ENCODE results near the gene DNLZ.

The DNLZ gene

DNA sequence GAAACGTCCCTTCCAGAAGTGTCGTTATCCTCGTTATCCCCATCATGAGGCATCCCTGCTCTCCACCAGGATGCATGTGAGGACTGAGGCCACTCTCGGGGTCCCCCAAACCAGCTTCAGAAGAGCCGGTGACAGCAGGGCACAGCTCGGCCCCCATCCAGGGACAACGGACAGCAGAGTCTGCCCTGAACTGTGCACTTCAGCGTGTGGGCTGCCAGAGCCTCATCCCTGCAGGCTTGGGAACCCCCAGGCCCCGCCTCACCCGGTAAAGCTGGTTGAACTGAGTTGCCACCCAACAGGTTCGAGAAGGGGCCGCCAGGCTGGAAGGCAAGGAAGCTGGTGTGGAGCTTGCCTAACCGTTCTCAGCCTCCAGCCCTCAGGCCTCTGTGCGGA is 10.6 kb upstream of the DNLZ start:
- DNase-seq, result no peak

DNA sequence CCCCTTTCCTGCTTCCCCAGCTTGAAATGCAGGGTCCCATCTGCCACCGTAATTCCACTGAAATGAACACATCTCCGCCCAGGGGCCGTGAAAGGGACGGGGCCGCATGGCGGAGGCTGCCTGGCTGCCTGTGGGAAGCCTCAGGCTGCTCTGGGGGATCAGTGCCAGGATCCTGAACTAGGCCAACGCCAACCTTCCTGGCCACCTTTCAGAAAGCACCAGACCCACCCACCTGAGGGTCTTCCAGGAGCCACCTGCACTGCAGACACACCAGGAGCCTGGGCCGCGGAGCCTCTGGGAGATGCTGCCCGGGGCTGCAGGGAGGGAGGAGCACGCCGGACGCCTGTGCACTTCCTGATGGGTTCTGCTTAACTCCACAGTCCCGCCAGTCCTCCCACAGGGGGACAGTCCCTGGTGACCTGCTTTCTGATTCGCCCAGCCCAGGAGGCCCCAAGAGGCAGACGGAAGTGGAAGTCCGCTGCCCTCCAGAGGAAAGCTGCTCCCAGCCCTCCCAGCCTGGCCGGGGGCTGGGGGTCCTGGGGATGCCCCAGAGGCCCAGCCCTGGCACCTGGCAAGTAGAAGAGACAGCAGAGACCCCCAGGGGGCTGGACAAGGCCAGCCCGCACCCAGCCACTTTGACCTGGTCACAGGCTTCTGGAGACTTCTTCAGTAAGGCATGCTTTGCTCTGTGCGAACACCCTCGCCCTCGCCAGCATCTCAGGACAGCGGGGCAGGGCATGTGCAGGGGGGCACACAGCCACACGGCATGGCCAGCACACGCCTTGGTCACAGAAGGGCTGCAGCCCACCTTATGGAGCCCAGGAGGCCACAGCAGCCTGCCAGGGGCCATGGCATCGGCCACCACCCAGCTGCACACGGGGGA is 10.0 kb upstream of the DNLZ start, which contains the start of gene CARD9:
TSS of gene CARD9 (minus strand) at position 370 of the 883 bp plus-strand sequence. CDS start 1,591 bp downstream, outside the sequence.
- no peak for DNase-seq

DNA sequence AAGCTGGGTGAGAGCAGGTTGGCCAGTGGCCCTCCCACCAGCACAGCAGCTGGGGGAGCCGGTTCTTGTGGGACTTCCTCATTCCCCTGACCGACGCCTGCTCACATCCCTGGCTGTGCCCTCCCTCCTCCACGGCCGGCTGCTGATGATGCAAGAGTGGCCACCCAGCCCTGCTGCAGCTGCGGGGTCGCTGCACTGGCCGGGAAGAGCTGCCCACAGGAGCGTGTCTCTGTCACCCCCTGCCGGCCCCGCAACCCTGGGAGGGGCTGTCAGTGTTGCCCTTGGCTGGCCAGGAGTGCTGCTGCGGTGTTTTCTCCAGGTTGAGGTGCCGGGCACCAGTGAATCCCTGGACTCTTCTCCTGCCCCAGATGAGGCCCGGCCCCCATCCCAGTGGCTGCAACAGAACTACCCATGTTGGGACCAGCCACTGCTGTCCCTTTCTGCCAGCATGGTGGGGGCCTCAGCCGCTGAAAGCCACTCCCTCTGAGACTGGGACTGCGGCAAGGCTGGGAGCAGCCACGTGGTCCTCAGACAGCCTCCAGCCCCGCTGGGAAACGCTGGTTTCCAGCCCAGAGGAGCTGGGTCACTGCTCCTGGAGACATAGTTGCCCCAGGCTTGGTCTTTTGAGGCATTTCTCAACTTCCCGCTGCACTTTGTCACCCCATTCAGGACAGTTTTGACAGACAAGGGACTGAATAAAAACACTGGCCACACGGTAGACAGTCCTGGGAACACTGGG is 9.2 kb upstream of the DNLZ start:
- DNase-seq, result no peak

DNA sequence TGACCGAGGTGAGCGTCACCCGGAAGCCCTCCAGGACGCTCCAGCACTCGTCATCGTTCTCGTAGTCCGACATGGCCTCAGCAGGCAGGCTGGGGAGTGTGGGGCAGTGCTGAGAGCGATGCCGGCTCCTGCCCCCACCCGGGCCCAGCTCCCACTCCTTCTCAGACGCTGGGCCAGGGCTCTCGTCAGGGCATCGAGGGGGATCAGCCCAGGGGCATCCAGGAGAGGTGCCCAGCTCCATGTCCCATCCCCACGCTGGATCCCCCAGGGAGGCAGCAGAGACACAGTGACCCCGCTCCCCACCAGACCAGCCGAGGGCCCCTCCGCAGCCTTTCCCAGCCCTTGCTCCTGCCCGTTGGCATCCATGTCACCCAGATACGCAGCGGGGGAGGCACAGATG is 8.5 kb upstream of the DNLZ start:
- DNase-seq, result no peak

DNA sequence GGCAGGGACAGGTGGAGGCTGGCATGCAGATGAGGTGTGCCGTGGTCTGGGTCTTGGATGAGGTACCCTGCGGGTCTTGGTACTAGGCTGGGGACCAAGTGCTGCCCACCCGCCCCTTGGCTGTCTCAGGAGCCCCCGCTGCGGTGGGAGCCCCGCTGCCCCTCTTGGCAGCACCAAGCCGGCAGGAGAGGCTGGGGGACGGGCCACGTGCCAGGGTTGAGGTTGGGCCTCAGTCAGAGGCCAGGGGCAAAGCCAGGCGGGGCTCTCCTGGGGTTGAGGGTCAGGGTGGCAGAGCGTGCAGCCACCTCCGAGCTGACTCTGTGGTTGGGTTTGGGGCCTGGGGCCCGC is 8.0 kb upstream of the DNLZ start:
- no peak for DNase-seq

DNA sequence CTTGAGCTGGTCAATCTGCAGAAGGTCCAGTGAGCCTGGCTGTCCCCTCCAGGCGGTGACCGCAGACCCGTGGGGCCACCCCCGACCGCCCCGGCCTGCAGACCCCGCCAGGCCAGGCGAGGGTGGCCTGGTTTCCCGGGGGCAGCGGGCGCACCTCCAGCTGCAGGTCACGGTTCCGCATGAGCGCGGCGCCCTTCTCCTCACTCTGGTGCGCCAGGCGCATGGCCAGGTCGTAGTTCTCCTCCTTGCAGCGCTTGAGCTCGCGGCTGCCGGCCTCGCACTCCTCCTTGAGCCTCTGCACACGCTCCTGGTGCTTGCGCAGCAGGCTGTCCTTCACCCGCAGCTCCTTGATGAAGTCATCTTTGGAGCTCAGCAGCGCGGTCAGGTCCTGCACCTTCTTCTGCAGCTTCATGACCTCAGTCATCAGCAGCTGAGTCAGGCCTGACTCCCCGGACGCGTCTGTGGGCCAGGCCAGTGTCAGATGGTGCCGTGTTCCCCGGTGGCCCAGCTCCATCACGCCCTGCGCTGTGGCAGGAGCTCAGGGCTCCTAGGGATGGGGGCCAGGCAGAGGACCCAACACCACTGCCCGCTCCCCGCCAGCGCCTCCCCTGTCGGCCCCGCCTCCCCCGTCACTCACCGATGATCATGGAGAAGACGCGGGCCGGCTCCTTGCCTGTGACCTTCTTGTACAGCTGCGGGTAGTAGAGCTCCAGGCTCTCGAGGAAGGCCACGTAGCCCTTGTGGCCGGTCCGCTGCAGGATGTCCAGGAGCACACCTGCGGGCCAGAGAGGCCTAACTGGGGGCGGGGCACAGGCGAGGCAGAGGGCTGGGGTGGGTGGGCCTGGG is 7.4 kb upstream of the DNLZ start:
- no peak for DNase-seq

DNA sequence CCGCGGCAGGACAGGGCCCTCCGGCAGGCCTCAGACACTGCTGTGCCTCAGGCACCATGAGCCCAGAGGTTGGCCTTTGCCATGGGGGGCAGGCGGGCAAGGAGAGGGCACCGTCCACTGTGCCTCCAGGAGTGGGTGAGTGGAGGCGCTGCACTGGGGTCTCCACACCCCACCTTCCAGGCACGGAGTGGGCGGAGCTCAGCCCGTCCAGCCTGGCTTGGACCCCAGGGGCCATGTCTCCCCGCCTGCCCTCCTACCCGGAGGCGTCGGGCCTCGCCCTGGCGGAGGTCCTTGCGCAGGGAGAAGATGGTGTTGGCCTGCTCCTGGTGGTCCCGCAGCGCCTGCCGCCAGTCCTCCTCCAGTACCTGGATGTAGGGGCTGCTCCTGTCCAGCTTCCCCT is 6.5 kb upstream of the DNLZ start:
- DNase-seq, result no peak

DNA sequence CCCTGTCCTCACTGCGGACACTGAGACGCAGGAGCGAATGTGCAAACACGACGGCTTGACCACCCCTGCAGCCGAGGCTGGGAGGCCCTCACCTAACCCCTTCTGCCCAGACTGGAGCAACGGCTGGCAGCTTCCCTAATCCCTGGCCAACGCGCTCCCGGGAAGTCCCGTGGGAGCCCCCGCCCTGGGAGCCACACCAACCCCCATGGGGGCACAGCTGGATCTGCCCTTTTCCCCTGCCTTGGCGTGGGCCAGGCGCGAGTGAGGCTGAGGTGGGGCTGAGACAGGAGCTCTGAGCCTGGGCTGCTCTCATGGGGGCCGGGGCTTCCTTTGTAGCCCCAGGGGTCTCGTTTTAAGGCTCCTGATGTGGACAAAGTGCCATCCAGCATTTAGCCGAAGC is 4.6 kb upstream of the DNLZ start:
- no peak for DNase-seq

DNA sequence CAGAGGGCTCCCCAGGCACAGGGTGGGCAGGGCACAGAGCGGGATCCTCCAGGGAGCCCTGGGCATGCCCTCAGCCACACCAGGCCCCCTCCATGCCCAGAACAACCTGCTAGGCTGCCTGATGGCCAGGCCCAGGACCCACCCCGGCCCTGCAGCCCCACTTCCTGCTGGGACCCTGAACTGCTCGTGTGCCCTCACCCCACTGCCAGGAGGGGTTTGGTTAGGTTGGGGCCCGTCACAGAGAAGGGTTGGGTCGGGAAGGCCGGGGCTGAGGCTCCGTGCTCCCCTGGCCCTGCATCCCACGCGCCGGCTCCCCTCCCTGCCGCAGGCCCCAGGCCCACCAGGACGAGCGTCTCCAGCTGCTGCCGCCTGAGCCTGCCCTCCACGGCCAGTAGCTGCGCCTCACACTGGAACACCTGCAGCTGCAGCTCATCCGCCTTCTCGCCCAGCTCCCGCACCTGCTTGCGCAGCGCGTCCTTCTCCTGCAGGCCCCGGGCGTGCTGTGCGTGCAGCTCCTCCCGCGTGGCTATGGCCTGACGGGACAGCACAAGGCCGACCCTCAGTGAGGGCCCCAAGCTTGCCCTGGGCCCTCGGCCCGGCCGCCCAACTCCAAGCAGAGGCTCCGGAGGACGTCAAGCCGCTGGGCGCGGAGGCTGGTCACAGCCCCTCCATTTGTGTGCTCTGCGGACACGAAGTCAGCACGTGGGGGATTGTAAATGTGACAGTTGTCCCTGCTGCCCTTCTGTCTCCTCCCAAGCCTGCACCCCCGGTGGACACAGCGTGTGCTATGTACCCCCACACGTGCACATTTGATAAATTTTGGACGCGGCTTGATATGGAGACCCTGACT is 4.0 kb upstream of the DNLZ start:
- DNase-seq, result no peak

DNA sequence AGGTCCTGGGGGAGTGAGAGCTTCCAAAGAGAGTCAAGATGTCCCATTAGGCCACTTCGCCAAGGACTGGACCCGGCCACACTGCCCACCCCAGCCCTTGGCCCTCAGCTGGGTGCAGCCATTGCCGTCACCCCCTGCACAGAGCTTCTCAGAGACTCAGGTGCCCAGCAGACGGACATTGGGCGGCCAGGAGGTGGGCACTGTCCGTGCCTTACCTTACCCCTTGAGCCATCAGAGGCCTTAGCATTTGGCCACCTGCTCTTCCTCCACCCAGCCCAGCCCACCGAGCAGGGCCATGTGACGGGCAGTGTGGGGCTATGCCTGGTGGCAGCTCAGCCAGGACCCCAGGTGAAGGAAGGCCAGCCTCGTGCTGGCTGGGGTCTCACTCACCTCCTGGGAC is 3.3 kb upstream of the DNLZ start:
- DNase-seq, result no peak

DNA sequence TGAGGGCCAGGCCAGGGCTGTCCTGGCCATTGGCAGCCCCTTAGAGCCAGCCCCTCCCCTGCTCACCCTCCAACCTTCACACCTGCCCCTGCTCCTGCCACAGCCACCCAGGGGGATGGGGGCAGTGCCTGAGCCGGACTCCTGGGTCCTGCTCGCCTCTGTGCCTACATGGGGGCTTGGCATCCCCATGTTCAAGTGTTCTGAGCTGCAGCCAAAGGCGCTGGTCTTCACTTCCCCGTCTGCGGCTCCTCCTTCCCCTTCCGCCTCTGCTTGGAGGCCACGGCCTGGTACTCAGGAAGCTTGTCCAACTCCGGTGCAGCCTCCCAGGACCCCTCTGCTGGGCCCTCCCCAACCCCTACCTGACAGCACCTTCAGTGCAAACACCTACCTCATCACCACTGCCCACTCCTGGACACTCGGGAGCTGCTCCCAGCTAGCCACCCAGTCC is 2.3 kb upstream of the DNLZ start:
- DNase-seq, result no peak

DNA sequence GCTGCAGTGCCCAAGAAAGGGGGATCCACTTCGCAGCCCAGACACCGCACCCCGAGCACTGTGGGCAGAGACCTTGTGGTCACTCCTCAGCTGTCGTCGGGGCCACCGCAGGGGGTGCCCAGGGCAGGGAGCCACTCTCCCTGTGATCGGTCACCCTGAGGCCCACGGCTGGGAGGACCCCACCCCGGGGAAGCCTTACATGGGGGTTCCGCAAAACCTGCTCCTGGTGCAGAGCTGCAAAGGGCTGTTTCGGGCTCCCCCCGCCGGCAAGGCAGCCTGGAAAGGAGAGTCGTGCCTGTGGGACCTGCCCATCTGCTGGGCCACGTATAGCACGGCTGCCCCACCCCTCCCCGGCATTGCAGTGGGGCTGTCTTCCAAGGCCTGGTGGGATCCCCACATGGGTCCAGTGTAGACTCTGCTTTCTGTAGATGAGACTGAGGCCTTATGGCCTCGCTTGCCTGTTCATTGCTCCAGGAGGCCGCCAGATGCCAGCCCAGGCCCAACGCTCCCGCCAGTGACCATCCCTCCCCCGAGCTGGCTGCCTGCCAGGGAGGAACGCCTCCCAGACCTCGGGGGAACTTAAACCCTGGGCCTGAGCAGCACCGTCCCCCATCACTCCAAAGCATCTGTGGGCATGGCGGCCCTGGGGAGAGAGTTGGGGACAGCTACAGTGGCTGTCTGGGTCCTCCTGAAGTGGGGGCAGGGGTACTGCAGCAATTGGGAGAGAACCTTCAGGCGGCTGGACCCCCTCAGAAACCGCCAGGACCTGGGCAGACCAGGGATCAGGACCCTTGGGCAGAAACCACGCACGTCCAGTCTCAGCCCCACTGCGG is 1.6 kb upstream of the DNLZ start:
- no peak for DNase-seq

DNA sequence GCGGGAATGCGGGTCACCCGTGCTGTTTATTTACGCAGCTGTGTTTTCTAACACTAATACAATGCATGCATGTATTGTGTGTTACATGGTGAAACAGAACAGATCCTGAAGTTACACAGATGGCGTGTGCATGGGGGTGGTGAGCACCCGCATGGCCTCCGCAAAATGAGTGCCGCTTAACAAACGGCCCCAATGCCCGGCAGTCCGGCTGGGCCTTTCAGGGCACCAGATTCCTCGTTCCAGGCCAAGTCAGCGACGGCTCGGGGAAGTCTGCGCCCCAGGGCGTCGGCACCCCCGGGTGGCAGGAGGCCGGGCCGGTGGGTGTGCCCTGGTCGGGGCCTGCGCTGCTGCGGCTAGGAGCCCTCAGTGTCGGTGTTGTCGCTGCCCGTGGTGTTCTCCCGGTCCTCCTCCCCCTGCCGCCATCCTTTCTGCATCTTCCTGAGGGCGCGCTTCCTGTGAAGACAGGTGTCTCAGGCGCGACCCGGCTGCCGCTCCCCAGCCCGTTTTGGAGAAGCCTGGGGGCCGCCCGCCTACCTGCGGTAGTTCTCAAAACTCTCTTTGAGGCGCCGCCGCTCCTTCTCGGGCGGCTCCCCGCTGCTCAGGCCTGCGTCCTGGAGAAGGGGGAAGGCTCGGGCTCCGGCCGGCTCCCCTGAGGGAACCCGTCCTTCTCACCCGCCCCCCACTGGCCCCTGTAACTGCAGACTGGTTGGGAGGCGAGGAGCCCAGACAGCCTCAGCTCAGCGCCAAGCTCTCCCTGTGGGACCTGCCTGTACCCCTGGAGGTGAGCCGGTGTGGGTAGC is 605 bp upstream of the DNLZ start:
- no peak for DNase-seq

DNA sequence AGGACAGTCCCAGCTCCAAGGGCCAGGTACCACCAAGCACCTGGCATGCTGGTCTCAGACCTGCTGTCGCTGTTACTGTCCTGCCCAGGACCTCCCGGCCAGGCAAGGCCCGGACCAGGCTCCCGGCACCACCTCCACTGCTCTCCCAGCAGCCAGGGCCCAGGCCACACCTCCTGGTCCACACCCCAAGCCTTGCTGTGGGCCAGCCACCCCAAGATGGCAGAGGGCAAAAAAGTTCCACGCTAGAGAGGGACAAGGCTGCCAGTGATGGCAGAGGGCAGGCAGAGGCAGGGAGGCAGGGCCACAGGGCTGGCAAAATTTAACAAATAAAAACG is 1.1 kb downstream of the DNLZ start:
- DNase-seq, result no peak

DNA sequence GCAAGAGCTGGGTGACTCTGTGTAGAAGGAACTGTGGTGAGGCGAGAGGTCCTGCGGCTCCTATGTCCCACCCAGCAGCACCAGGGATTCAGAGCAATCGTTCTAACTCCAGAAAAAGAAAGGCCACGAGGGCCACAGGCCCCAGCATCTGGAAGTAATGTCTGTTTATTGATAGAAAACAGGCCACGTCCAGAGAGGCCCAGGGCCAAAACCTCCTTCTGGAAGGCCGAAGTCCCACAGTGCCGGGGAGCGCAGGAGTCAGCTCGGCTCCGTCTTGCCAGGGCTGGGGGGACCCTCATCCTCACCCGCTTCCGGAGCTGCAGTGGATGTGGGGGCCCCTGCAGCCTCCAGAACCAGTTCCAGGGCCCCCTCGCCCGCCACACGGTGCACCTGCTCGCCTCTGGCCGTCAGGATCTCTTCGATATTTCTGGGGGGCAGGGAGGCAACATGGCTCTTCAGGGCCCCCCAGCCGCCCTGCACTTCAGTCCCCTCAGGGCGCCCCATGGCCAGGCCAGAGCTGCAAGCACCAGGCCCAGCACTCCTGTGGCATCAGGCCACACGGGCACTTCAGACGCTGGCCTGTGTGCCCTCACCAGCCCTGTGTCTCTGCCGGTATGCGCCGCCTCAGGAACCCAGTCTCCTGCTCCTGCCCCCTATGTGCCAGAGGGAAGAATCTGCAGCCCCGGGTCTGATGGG is 1.6 kb downstream of the DNLZ start:
- no peak for DNase-seq

DNA sequence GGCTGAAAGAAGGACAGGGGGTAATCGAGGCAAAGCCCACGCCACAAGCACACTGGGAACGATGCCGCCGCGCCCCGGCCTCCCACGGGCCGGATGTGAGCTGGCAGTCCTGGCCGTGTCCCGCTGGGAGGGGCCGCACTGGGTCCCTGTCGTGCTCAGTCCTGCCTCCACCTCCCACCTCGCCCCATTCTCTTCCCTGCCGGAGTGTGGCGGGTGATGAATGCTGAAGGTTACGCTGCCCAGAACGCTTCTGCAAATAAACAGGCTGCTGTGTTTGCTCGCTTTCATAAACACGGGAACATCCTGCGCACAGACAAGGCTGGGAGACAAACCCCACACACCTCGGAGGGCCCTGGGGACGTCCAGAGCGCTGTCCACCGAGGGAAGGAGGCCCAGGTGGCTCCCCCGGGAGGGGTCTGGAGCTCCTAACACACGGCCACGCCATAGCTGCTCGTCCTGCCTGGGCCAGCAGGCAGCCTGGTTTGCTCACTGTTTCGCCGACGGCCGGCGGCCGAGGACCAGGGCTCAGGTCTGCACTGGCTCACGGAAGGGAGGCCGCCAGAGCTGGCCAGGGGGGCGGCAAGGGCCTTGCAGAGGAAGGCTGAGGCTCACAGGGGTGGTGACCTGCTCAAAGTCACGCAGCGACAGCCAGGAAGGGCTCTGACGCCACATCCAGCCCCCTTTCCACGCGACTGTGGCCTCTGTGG is 2.3 kb downstream of the DNLZ start:
- DNase-seq, result no peak

DNA sequence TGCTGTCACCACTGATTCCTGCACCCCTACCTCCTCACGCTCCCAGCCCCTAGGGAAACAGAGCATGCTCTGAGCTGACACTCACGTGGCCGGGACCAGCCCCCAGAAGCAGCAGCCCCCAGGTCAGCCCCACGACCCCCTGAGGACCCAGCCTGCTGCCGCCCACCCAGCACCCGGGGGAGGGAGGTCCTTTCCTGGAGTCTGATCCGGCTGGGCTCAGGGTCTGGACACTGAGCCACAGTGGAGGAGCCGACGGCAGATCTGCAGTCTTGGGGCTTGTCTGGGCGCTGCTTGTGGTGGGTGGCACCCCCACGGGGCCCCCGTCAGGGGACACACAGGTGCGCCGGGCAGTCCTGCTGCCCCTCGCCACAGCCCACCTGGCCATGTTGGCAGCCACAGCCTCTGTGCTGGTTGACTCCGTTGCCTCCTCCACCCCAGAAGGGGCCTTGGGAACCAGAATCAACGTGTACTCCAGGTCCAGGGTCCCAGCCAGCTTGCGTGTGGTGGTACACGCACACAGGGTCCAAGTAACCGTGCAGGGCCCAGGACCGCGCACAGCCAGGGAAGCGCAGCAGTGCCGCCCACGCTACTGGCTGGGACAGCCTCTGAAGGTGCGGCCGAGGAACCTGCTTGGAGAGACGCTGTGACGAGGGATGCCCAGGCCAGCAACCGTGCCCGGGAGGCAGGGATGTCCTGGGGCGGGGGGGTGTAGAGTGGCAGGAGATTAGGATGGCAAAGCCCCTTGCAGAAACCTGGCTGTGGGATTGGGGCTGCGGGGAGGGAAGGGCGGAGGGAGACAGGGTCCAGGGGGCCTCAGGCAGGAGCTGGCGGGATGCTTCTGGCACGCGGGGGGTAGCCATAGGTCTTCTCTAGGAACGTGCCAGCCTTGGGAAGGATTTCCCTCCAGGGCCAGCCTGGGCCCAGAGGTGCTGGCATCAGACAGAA is 3.5 kb downstream of the DNLZ start:
- no peak for DNase-seq

DNA sequence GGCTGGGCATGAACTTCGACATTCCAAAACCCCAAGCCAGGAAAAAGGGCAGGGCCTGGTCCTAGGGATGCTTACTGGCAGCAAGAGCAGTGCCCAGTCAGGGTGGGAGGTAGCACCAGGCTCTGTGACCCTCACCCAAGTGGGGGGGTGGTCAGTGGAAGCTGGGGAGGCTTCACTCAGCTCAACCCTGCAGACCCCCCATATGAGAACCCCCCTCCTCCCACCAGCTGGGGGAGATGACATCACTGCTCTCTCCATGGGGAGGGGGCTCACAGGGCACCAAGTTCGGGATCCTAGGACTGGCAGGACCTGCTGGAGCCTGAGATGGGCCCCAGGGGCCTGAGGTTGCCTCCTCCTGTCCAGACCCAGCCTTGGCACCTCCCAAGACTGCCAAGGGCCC is 4.7 kb downstream of the DNLZ start:
- no peak for DNase-seq
